HEK293 (cell line): ENCODE results near the gene KIF5A.

Experiments
- GLI2 ChIP-seq: fragments of 450-650 bp; formaldehyde crosslinking; IDR thresholded peaks from 2 replicates; pipeline ENCODE4; 2017; ENCODE audit warnings: missing biosample characterization, missing genetic modification characterization, low read depth, borderline replicate concordance
- KLF10 ChIP-seq: fragments of 450-650 bp; IDR thresholded peaks from 2 replicates; pipeline ENCODE4 v1.5.1; 2018; ENCODE audit warnings: missing biosample characterization, mild to moderate bottlenecking, missing genetic modification characterization
- PRDM1 ChIP-seq: fragments of 450-650 bp; formaldehyde crosslinking; IDR thresholded peaks from 2 replicates; pipeline ENCODE4; 2016; ENCODE audit warnings: missing biosample characterization, missing genetic modification characterization
- RBAK ChIP-seq: fragments of 450-650 bp; formaldehyde crosslinking; IDR thresholded peaks from 2 replicates; pipeline ENCODE4 v1.5.1; 2016; ENCODE audit warnings: missing biosample characterization, missing genetic modification characterization
- SALL2 ChIP-seq: fragments of 450-650 bp; formaldehyde crosslinking; IDR thresholded peaks from 2 replicates; pipeline ENCODE4 v1.5.0; 2017; ENCODE audit warnings: missing biosample characterization, mild to moderate bottlenecking, missing genetic modification characterization, borderline replicate concordance
- ZBTB11 ChIP-seq: fragments of 450-650 bp; formaldehyde crosslinking; conservative IDR thresholded peaks from 2 replicates; pipeline ENCODE4 v1.5.1; 2016; ENCODE audit warnings: low read depth, missing biosample characterization, missing genetic modification characterization
- ZBTB17 ChIP-seq: fragments of 450-650 bp; formaldehyde crosslinking; IDR thresholded peaks from 2 replicates; pipeline ENCODE4 v1.5.1; 2016; ENCODE audit warnings: missing biosample characterization, missing genetic modification characterization
- ZBTB20 ChIP-seq: fragments of 450-650 bp; formaldehyde crosslinking; IDR thresholded peaks from 2 replicates; pipeline ENCODE4 v1.5.1; 2016; ENCODE audit warnings: missing biosample characterization, missing genetic modification characterization
- ZBTB21 ChIP-seq: fragments of 450-650 bp; formaldehyde crosslinking; IDR thresholded peaks from 2 replicates; pipeline ENCODE4 v1.5.1; 2017; ENCODE audit warnings: missing biosample characterization, missing genetic modification characterization
- ZBTB6 ChIP-seq: fragments of 450-650 bp; formaldehyde crosslinking; IDR thresholded peaks from 2 replicates; pipeline ENCODE4 v1.5.1; 2017; ENCODE audit warnings: missing biosample characterization, missing genetic modification characterization
- ZBTB7A ChIP-seq: fragments of 450-650 bp; formaldehyde crosslinking; IDR thresholded peaks from 2 replicates; pipeline ENCODE4 v1.5.1; 2016; ENCODE audit warnings: low read depth, missing biosample characterization, missing genetic modification characterization
- ZNF146 ChIP-seq: fragments of 450-650 bp; formaldehyde crosslinking; IDR thresholded peaks from 2 replicates; pipeline ENCODE4 v1.5.1; 2016; ENCODE audit warnings: missing biosample characterization, missing genetic modification characterization
- ZNF157 ChIP-seq: fragments of 450-650 bp; formaldehyde crosslinking; IDR thresholded peaks from 2 replicates; pipeline ENCODE4 v1.5.1; 2016; ENCODE audit warnings: missing biosample characterization, missing genetic modification characterization
- ZNF175 ChIP-seq: fragments of 450-650 bp; formaldehyde crosslinking; IDR thresholded peaks from 2 replicates; pipeline ENCODE4 v1.5.1; 2016; ENCODE audit warnings: missing biosample characterization, missing genetic modification characterization
- ZNF19 ChIP-seq: fragments of 450-650 bp; formaldehyde crosslinking; IDR thresholded peaks from 2 replicates; pipeline ENCODE4; 2016; ENCODE audit warnings: missing biosample characterization, missing genetic modification characterization, low read depth
- ZNF239 ChIP-seq: fragments of 450-650 bp; formaldehyde crosslinking; IDR thresholded peaks from 2 replicates; pipeline ENCODE4 v1.5.1; 2016; ENCODE audit warnings: missing biosample characterization, missing genetic modification characterization
- ZNF248 ChIP-seq: fragments of 450-650 bp; formaldehyde crosslinking; IDR thresholded peaks from 2 replicates; pipeline ENCODE4 v1.5.1; 2017; ENCODE audit warnings: missing biosample characterization, missing genetic modification characterization
- ZNF311 ChIP-seq: fragments of 450-650 bp; formaldehyde crosslinking; IDR thresholded peaks from 2 replicates; pipeline ENCODE4 v1.5.1; 2017; ENCODE audit warnings: missing biosample characterization, missing genetic modification characterization, borderline replicate concordance
- ZNF350 ChIP-seq: fragments of 450-650 bp; formaldehyde crosslinking; IDR thresholded peaks from 2 replicates; pipeline ENCODE4 v1.5.0; 2017; ENCODE audit warnings: missing biosample characterization, mild to moderate bottlenecking, missing genetic modification characterization
- ZNF362 ChIP-seq: fragments of 450-650 bp; formaldehyde crosslinking; IDR thresholded peaks from 2 replicates; pipeline ENCODE4 v1.5.1; 2016; ENCODE audit warnings: missing biosample characterization, missing genetic modification characterization
- ZNF473 ChIP-seq: fragments of 450-650 bp; formaldehyde crosslinking; IDR thresholded peaks from 2 replicates; pipeline ENCODE4 v1.5.1; 2017; ENCODE audit warnings: missing biosample characterization, missing genetic modification characterization
- ZNF558 ChIP-seq: fragments of 450-650 bp; formaldehyde crosslinking; IDR thresholded peaks from 2 replicates; pipeline ENCODE4 v1.5.1; 2016; ENCODE audit warnings: missing biosample characterization, missing genetic modification characterization
- ZNF561 ChIP-seq: fragments of 450-650 bp; IDR thresholded peaks from 2 replicates; pipeline ENCODE4 v1.5.1; 2018; ENCODE audit warnings: missing biosample characterization, missing genetic modification characterization, borderline replicate concordance
- ZNF600 ChIP-seq: fragments of 450-650 bp; formaldehyde crosslinking; IDR thresholded peaks from 2 replicates; pipeline ENCODE4 v1.5.1; 2016; ENCODE audit warnings: missing biosample characterization, missing genetic modification characterization
- ZNF624 ChIP-seq: fragments of 450-650 bp; formaldehyde crosslinking; IDR thresholded peaks from 2 replicates; pipeline ENCODE4 v1.5.1; 2017; ENCODE audit warnings: missing biosample characterization, missing genetic modification characterization
- ZNF670 ChIP-seq: fragments of 450-650 bp; formaldehyde crosslinking; IDR thresholded peaks from 2 replicates; pipeline ENCODE4 v1.5.1; 2016; ENCODE audit warnings: missing biosample characterization, missing genetic modification characterization, low read depth
- ZNF701 ChIP-seq: fragments of 450-650 bp; formaldehyde crosslinking; IDR thresholded peaks from 2 replicates; pipeline ENCODE4 v1.5.1; 2016; ENCODE audit warnings: missing biosample characterization, missing genetic modification characterization
- ZNF768 ChIP-seq: fragments of 450-650 bp; formaldehyde crosslinking; IDR thresholded peaks from 2 replicates; pipeline ENCODE4 v1.5.1; 2018; ENCODE audit warnings: missing biosample characterization, mild to moderate bottlenecking, missing genetic modification characterization
- ZNF776 ChIP-seq: fragments of 450-650 bp; formaldehyde crosslinking; IDR thresholded peaks from 2 replicates; pipeline ENCODE4 v1.5.0; 2017; ENCODE audit warnings: missing biosample characterization, missing genetic modification characterization, borderline replicate concordance
- ZSCAN30 ChIP-seq: fragments of 450-650 bp; IDR thresholded peaks from 2 replicates; pipeline ENCODE4 v1.5.1; 2018; ENCODE audit warnings: missing biosample characterization, mild to moderate bottlenecking, missing genetic modification characterization, moderate library complexity
- ZSCAN4 ChIP-seq: fragments of 450-650 bp; formaldehyde crosslinking; IDR thresholded peaks from 2 replicates; pipeline ENCODE4 v1.5.1; 2017; ENCODE audit warnings: missing biosample characterization, missing genetic modification characterization
- ZSCAN5A ChIP-seq: fragments of 450-650 bp; formaldehyde crosslinking; IDR thresholded peaks from 2 replicates; pipeline ENCODE4 v1.5.1; 2016; ENCODE audit warnings: missing biosample characterization, missing genetic modification characterization

The KIF5A gene

GRCh38 chr12:57520053-57520818, 29.6 kb upstream of the KIF5A start, which contains the start of gene DDIT3 (continued):
- TF ChIP-seq ZBTB7A (tag by site-specific recombination) (no peak), ZNF473 (tag by site-specific recombination) (no peak), ZNF175 (tag by site-specific recombination) (no peak), ZBTB20 (tag by site-specific recombination) (no peak), ZNF776 (tag by site-specific recombination) (no peak), ZNF768 (no peak), ZBTB6 (tag by site-specific recombination) (no peak), ZNF239 (no peak), KLF10 (tag by site-specific recombination) (peak; percentile 99), ZNF362 (tag by site-specific recombination) (no peak), ZNF624 (tag by site-specific recombination) (peak; percentile 65; the same call in 1 of the 2 replicates), ZNF157 (tag by site-specific recombination) (no peak), ZNF311 (tag by site-specific recombination) (no peak), ZNF670 (tag by site-specific recombination) (no peak), ZNF146 (tag by site-specific recombination) (no peak), ZNF19 (tag by site-specific recombination) (no peak), ZNF558 (tag by site-specific recombination) (no peak; the same call in 1 of the 2 replicates), ZNF248 (0 out of 2 replicates have a peak, but pooled peaks have one; percentile 9), ZBTB17 (tag by site-specific recombination) (no peak), SALL2 (no peak), ZBTB11 (tag by site-specific recombination) (0 out of 2 replicates have a peak, but pooled peaks have one; percentile 11), ZNF600 (tag by site-specific recombination) (peak; percentile 69; the same call in 1 of the 2 replicates), ZSCAN5A (tag by site-specific recombination) (no peak), PRDM1 (no peak), ZNF350 (tag by site-specific recombination) (no peak), ZSCAN30 (no peak; the same call in 1 of the 2 replicates), ZNF561 (tag by site-specific recombination) (peak; percentile 71; the same call in 1 of the 2 replicates), ZSCAN4 (tag by site-specific recombination) (no peak), ZNF701 (tag by site-specific recombination) (no peak), ZBTB21 (tag by site-specific recombination) (no peak), RBAK (tag by site-specific recombination) (no peak), GLI2 (no peak)
